ENCODE measurements around the gene SLN. TPM values are rescaled to one million over a fixed set of nuclear protein-coding genes. Genes with fewer than 3 reads are reported as not detected.

The SLN gene
- total RNA-seq, 1 experiment from 2014 or later, result 0.40 TPM

DNA sequence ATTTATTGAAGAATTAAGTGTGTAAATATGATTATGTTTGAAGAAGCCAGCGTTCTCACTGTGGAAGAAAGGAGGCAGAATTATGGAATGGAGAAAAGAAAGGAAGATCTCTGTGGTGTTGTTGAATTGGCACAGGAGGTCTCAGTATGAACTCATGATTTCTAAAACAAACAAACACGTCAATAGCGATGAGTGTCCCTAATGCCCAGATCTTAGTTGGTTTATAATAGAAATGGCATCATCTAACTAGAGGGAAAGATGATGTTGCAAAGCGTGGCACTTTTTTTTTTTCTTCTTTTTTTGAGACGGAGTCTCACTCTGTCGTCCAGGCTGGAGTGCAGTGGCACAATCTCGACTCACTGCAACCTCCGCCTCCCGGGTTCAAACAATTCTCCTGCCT, 39.2 kb upstream of the SLN start:
- no peaks in the 10 kb centered on the region for H3K36me3 ChIP-seq (ENCODE audit: low read depth, low read length)
- ATAC-seq (no peak), DNase-seq (peak; percentile 34)
- no peaks in the 10 kb centered on the region for H3K9me2 ChIP-seq (replicated peaks; ENCODE audit: low read length)
- no peak overlapping the region for H2AFZ ChIP-seq (ENCODE audit: low read length)
- TF ChIP-seq EZH2phosphoT487 (IDR thresholded peaks at IDR 0.05; ENCODE audit: borderline replicate concordance, low read length), result no peak
- TF ChIP-seq EZH2 (IDR thresholded peaks at IDR 0.05; ENCODE audit: low read length, unreplicated experiment), result no peak
- no peaks in the 10 kb centered on the region for H3K79me2 ChIP-seq (ENCODE audit: low read length)
- CTCF ChIA-PET, result no interaction called here
- H3K4me3 ChIP-seq (ENCODE audit: low read length), result no peak overlapping the region
- no TSS peak for BruUV-seq (replicated peaks)
- H3K9me3 ChIP-seq (ENCODE audit: low read length), result no peaks in the 10 kb centered on the region
- H3K27ac ChIP-seq (ENCODE audit: low read length), result no peak overlapping the region
- H3K4me1 ChIP-seq (ENCODE audit: insufficient read depth, low read length), result no peaks in the 10 kb centered on the region
- intact Hi-C loops (cut with micrococcal nuclease), result no loop called here
- POLR2A ChIA-PET (ENCODE audit: unreplicated experiment), result no interaction called here
- no peak overlapping the region for H3K4me2 ChIP-seq (ENCODE audit: low read length)
- no peaks in the 10 kb centered on the region for H4K20me1 ChIP-seq (ENCODE audit: low read length)
- H3K9ac ChIP-seq (ENCODE audit: low read length), result no peak overlapping the region
- peaks cover 54% of the 10 kb centered on the region for H3K27me3 ChIP-seq (ENCODE audit: low read length)
- no peaks in the 10 kb centered on the region for H3F3A ChIP-seq (ENCODE audit: low read length, unreplicated experiment)

DNA sequence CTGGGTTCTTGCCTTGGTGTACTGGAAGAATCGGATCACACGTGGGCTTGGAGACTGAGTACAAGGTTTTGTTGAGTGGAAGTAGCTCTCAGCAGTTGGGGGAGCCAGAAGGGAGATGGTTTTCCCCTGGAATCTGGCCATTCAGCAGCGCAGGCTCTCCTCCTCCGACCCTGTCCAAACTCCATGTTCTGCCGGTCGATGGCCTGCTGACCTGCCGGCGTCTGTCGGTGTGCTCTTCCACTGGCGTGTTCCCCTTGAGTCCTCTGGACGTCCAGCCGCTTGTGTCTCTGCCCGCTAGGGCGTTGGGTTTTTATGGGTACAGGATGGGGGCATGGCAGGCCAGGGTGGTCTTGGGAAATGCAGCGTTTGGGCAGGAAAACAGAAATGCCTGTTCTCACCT, 38.5 kb upstream of the SLN start:
- ChIA-PET CTCF (no interaction called here), POLR2A (ENCODE audit: unreplicated experiment) (no interaction called here)
- intact Hi-C loops (cut with micrococcal nuclease), result no loop called here
- H3K4me1 ChIP-seq (ENCODE audit: insufficient read depth, low read length), result no peaks in the 10 kb centered on the region
- no peak overlapping the region for H2AFZ ChIP-seq (ENCODE audit: low read length)
- H3K36me3 ChIP-seq (ENCODE audit: low read depth, low read length), result no peaks in the 10 kb centered on the region
- H3K27ac ChIP-seq (ENCODE audit: low read length), result no peak overlapping the region
- no peak overlapping the region for H3K4me3 ChIP-seq (ENCODE audit: low read length)
- TF ChIP-seq EZH2 (IDR thresholded peaks at IDR 0.05; ENCODE audit: low read length, unreplicated experiment), result no peak
- TF ChIP-seq, protein P1, sequence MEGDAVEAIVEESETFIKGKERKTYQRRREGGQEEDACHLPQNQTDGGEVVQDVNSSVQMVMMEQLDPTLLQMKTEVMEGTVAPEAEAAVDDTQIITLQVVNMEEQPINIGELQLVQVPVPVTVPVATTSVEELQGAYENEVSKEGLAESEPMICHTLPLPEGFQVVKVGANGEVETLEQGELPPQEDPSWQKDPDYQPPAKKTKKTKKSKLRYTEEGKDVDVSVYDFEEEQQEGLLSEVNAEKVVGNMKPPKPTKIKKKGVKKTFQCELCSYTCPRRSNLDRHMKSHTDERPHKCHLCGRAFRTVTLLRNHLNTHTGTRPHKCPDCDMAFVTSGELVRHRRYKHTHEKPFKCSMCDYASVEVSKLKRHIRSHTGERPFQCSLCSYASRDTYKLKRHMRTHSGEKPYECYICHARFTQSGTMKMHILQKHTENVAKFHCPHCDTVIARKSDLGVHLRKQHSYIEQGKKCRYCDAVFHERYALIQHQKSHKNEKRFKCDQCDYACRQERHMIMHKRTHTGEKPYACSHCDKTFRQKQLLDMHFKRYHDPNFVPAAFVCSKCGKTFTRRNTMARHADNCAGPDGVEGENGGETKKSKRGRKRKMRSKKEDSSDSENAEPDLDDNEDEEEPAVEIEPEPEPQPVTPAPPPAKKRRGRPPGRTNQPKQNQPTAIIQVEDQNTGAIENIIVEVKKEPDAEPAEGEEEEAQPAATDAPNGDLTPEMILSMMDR (conservative IDR thresholded peaks at IDR 0.05; ENCODE audit: low read depth, low read length), result no peak
- TF ChIP-seq EZH2phosphoT487 (IDR thresholded peaks at IDR 0.05; ENCODE audit: borderline replicate concordance, low read length), result no peak
- no peaks in the 10 kb centered on the region for H3K79me2 ChIP-seq (ENCODE audit: low read length)
- DNase-seq, result no peak
- H3F3A ChIP-seq (ENCODE audit: low read length, unreplicated experiment), result no peaks in the 10 kb centered on the region
- H3K9me3 ChIP-seq (ENCODE audit: low read length), result no peaks in the 10 kb centered on the region
- no peak overlapping the region for H3K4me2 ChIP-seq (ENCODE audit: low read length)
- peaks cover 54% of the 10 kb centered on the region for H3K27me3 ChIP-seq (ENCODE audit: low read length)
- BruUV-seq (replicated peaks), result no TSS peak
- H3K9ac ChIP-seq (ENCODE audit: low read length), result no peak overlapping the region
- ATAC-seq, result no peak
- no peaks in the 10 kb centered on the region for H3K9me2 ChIP-seq (replicated peaks; ENCODE audit: low read length)
- no peaks in the 10 kb centered on the region for H4K20me1 ChIP-seq (ENCODE audit: low read length)

DNA sequence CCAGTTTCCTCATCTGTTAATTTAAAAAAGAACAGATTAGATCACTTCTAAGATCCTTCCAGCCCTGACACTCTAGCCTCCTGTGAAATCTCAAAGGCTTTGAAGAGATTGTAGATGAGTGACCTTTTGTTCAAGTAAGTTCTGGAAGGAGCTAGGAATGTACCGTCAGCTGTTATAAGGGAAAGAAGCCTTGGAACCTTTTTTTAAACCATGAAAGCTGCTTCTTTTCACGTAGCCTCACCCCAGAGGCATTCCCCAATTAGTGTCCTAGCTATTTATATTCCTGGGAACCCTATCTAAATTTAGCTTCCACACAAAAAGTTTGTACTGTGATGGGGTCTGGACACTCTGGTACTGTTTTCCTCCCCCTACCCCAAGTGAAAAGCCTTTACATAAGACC, 35.8 kb upstream of the SLN start:
- ATAC-seq (no peak), DNase-seq (no peak)
- ChIA-PET POLR2A (ENCODE audit: unreplicated experiment) (no interaction called here), CTCF (no interaction called here)
- Histone ChIP-seq H4K20me1 (ENCODE audit: low read length) (no peaks in the 10 kb centered on the region), H3K4me1 (ENCODE audit: insufficient read depth, low read length) (no peaks in the 10 kb centered on the region), H3K27me3 (ENCODE audit: low read length) (peaks cover 55% of the 10 kb centered on the region), H3K9me3 (ENCODE audit: low read length) (no peaks in the 10 kb centered on the region), H3K4me2 (ENCODE audit: low read length) (no peak overlapping the region), H3K79me2 (ENCODE audit: low read length) (no peaks in the 10 kb centered on the region), H3K4me3 (ENCODE audit: low read length) (no peak overlapping the region), H3K27ac (ENCODE audit: low read length) (no peak overlapping the region), H3K36me3 (ENCODE audit: low read depth, low read length) (no peaks in the 10 kb centered on the region), H2AFZ (ENCODE audit: low read length) (no peak overlapping the region), H3F3A (ENCODE audit: low read length, unreplicated experiment) (no peaks in the 10 kb centered on the region), H3K9me2 (replicated peaks; ENCODE audit: low read length) (no peaks in the 10 kb centered on the region), H3K9ac (ENCODE audit: low read length) (no peak overlapping the region)
- intact Hi-C loops (cut with micrococcal nuclease), result no loop called here
- BruUV-seq (replicated peaks), result no TSS peak
- TF ChIP-seq EZH2phosphoT487 (IDR thresholded peaks at IDR 0.05; ENCODE audit: borderline replicate concordance, low read length) (no peak), EZH2 (IDR thresholded peaks at IDR 0.05; ENCODE audit: low read length, unreplicated experiment) (no peak)
- TF ChIP-seq, protein P1 (conservative IDR thresholded peaks at IDR 0.05; ENCODE audit: low read depth, low read length), result no peak
